ENCODE measurements around the gene ABCD3.

DNA sequence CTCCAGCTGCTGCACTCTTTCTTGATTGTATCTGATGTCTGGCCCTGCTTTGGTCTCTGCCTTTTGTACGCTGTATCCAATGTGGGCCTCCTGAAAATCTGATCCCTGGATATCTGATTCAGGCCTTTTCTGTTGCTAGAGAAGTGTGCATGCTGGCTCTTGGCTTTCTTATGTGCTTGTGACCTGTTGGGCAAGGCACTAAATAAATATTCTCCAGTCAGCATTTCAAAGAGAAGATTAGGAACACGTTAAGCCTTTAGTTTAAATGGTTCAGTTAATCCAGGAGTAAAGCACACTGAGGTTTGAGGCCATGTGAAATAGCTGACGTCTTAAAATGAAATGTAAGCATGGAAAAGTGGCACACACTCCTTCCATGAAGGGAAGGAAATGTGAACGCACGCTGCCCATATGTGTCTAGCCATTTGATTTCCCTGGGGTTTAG is 132.6 kb downstream of the ABCD3 start:
- TF ChIP-seq POLR2A (IDR thresholded peaks at IDR 0.05) = no peak
- TF ChIP-seq, protein P1, sequence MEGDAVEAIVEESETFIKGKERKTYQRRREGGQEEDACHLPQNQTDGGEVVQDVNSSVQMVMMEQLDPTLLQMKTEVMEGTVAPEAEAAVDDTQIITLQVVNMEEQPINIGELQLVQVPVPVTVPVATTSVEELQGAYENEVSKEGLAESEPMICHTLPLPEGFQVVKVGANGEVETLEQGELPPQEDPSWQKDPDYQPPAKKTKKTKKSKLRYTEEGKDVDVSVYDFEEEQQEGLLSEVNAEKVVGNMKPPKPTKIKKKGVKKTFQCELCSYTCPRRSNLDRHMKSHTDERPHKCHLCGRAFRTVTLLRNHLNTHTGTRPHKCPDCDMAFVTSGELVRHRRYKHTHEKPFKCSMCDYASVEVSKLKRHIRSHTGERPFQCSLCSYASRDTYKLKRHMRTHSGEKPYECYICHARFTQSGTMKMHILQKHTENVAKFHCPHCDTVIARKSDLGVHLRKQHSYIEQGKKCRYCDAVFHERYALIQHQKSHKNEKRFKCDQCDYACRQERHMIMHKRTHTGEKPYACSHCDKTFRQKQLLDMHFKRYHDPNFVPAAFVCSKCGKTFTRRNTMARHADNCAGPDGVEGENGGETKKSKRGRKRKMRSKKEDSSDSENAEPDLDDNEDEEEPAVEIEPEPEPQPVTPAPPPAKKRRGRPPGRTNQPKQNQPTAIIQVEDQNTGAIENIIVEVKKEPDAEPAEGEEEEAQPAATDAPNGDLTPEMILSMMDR (IDR thresholded peaks at IDR 0.05 in 4 of 5, conservative IDR thresholded peaks at IDR 0.05 in 1 of 5) = no peak

Data from gastrocnemius medialis (tissue), 4 donors.